GM12878 (cell line): ENCODE measurements around the gene PISD. TPM values are rescaled to one million over a fixed set of nuclear protein-coding genes. Genes with fewer than 3 reads are reported as not detected.

Source experiments
- ATAC-seq: fragments of 200-7000 bp; cut with Tn5 transposase; 3 replicates; pipeline ENCODE4 v1.9.1; 2020; ENCODE audit warnings: mild to moderate bottlenecking, moderate library complexity
- BruUV-seq: library from RNA; stranded (reverse); fragments of 400-500 nt; replicated peaks from 2 replicates; lab custom pipeline; 2021; lab: Mats Ljungman, UMichigan
- CTCF ChIA-PET: fragments of 300-600 bp; sonication (Branson Sonifier 250); formaldehyde crosslinking; extraction: SDS; loops from one replicate; lab custom pipeline; 2021; ENCODE audit warnings: inconsistent platforms; lab: Yijun Ruan, JAX
- POLR2A ChIA-PET: fragments of 350-600 bp; formaldehyde crosslinking; extraction: SDS; loops from one replicate; lab custom pipeline; 2021; ENCODE audit warnings: inconsistent platforms; lab: Charles Lee
- RAD21 ChIA-PET: fragments of 300-600 bp; sonication (Branson Sonifier 250); formaldehyde crosslinking; loops from one replicate; lab custom pipeline; 2023; ENCODE audit warnings: antibody characterized with exemption; ENCODE audit not compliant: unreplicated experiment; lab: Charles Lee
- SMC1A ChIA-PET: fragments of 300-600 bp; sonication (Branson Sonifier 250); formaldehyde crosslinking; loops from one replicate; lab custom pipeline; 2023; ENCODE audit not compliant: unreplicated experiment, uncharacterized antibody; lab: Charles Lee
- DNase-seq: peaks from one replicate; pipeline ENCODE4 v3.0.0-alpha.2; 2011; ENCODE audit warnings: low read depth, low spot score
- FAIRE-seq: peaks from 3 replicates; lab custom pipeline; 2011; peaks lifted over from hg19 to GRCh38; lab: Jason Lieb, UNC
- H2AFZ ChIP-seq: 2 replicates; pipeline ENCODE4 v1.6.0; 2011; ENCODE audit warnings: low read depth, low read length, control low read depth; ENCODE audit not compliant: control insufficient read depth
- H3K27ac ChIP-seq: 2 replicates; pipeline ENCODE4 v1.5.1; 2011; ENCODE audit warnings: control low read depth; ENCODE audit not compliant: control insufficient read depth, insufficient read depth
- H3K27me3 ChIP-seq, 2 experiments: replicated peaks in 1 of 2; 2 replicates each; pipeline versions ENCODE4 v1.6.0 to v1.6.1; 2011; ENCODE audit warnings: low read length in 1 of 2; ENCODE audit not compliant: control insufficient read depth in 2 of 2, insufficient read depth in 2 of 2
- H3K36me3 ChIP-seq, 2 experiments: 2 replicates each; pipeline ENCODE4 v1.5.1; 2011; ENCODE audit warnings: low read length in 1 of 2; ENCODE audit not compliant: control insufficient read depth in 2 of 2, insufficient read depth in 2 of 2
- H3K4me1 ChIP-seq: 2 replicates; pipeline ENCODE4 v1.6.1; 2011; ENCODE audit warnings: mild to moderate bottlenecking, low read length, moderate library complexity, mixed read lengths; ENCODE audit not compliant: control insufficient read depth, insufficient read depth
- H3K4me2 ChIP-seq: 2 replicates; pipeline ENCODE4 v1.6.0; 2011; ENCODE audit warnings: control low read depth; ENCODE audit not compliant: control insufficient read depth, insufficient read depth
- H3K4me3 ChIP-seq: fragments of 200-600 bp; sonication (generic); 2 replicates; pipeline ENCODE4 v1.5.1; 2016
- H3K79me2 ChIP-seq: 2 replicates; pipeline ENCODE4 v1.6.0; 2011; ENCODE audit warnings: low read length; ENCODE audit not compliant: control insufficient read depth, insufficient read depth
- H3K9ac ChIP-seq: 2 replicates; pipeline ENCODE4 v1.8.0; 2011; ENCODE audit warnings: low read length, control low read depth, mixed read lengths; ENCODE audit not compliant: control insufficient read depth, insufficient read depth
- H3K9me3 ChIP-seq: replicated peaks from 3 replicates; pipeline ENCODE4 v1.5.1; 2011; ENCODE audit warnings: mild to moderate bottlenecking, low read length; ENCODE audit not compliant: control insufficient read depth, insufficient read depth
- H4K20me1 ChIP-seq: 2 replicates; pipeline ENCODE4 v1.6.0; 2011; ENCODE audit not compliant: control insufficient read depth, insufficient read depth
- ATF7 ChIP-seq: fragments of 450-650 bp; IDR thresholded peaks from 2 replicates; pipeline ENCODE4 v1.6.1; 2016; ENCODE audit warnings: low read depth, mild to moderate bottlenecking
- EGR1 ChIP-seq, 2 experiments: IDR thresholded peaks; 1 replicate in 1 of 2; 2 replicates in 1 of 2; pipeline ENCODE4 v1.6.1; 2011 to 2012; ENCODE audit warnings: low read depth in 2 of 2, low read length in 2 of 2, borderline replicate concordance in 1 of 2, mild to moderate bottlenecking in 1 of 2, moderate library complexity in 1 of 2
- HDAC2 ChIP-seq: fragments of 200-600 bp; sonication (generic); IDR thresholded peaks from 2 replicates; pipeline ENCODE4 v1.6.1; 2017
- JUND ChIP-seq: IDR thresholded peaks from 2 replicates; pipeline ENCODE4 v1.6.1; 2012; ENCODE audit warnings: low read depth, mild to moderate bottlenecking, low read length, improper control_type of control experiment, moderate library complexity
- KAT2A ChIP-seq: conservative IDR thresholded peaks from 2 replicates; pipeline ENCODE4 v1.6.1; 2011; ENCODE audit warnings: low read depth, low read length; ENCODE audit not compliant: control insufficient read depth
- NFXL1 ChIP-seq: fragments of 450-650 bp; IDR thresholded peaks from 2 replicates; pipeline ENCODE4 v1.6.1; 2017; ENCODE audit warnings: antibody characterized with exemption, mild to moderate bottlenecking, borderline replicate concordance
- NR2C1 ChIP-seq: fragments of 450-650 bp; IDR thresholded peaks from 2 replicates; pipeline ENCODE4 v1.6.1; 2017; ENCODE audit warnings: antibody characterized with exemption, mild to moderate bottlenecking, moderate library complexity
- SMAD5 ChIP-seq: IDR thresholded peaks from 2 replicates; pipeline ENCODE4 v1.6.1; 2016; ENCODE audit warnings: antibody characterized with exemption, low read depth
- SMARCA5 ChIP-seq: fragments of 450-650 bp; IDR thresholded peaks from 2 replicates; pipeline ENCODE4 v1.6.1; 2017; ENCODE audit warnings: mild to moderate bottlenecking
- WGBS: methylation state at CpG from one replicate; pipeline ENCODE4 v1.1.6; 2016; ENCODE audit warnings: low lambda C conversion rate; ENCODE audit not compliant: insufficient replicate concordance, insufficient coverage; ENCODE audit errors: missing lambda C conversion rate; 5-methylcytosine and 5-hydroxymethylcytosine counted together
- in situ Hi-C: fragments of 300-500 bp; cut with MboI; formaldehyde crosslinking; loops from 9 replicates; pipeline ENCODE4 v1.14.3; 2018; ENCODE audit warnings: mixed read lengths
- intact Hi-C: fragments of 100-400 bp; cut with micrococcal nuclease; formaldehyde crosslinking; loops from one replicate; pipeline ENCODE4 v1.14.2; 2022; ENCODE audit not compliant: unreplicated experiment
- polyA plus RNA-seq, 11 experiments: library from polyadenylated mRNA; depleted of rRNA in 4 of 11; unstranded in 6 of 11; stranded (reverse) in 5 of 11; fragments of >200 nt; fragmentation: Nextera tagmentation in 4 of 11; fragmentation: Illumina TruSeq in 1 of 11; extraction: Ambion mirVana in 4 of 11; extraction: Trizol in 1 of 11; gene quantifications; 1 replicate in 1 of 11; 2 replicates in 10 of 11; pipeline versions ENCODE4 v1.2.1 to v1.2.3, GENCODE V29; 2011 to 2016; ENCODE audit warnings: inconsistent platforms in 2 of 11, missing spikeins in 2 of 11, low read depth in 1 of 11
- total RNA-seq, 4 experiments: library from RNA; depleted of rRNA in 3 of 4; stranded (reverse); fragments of >200 nt in 3 of 4; fragmentation: Illumina TruSeq in 1 of 4; extraction: Trizol in 1 of 4; gene quantifications; 2 replicates each; pipeline versions ENCODE4 v1.2.1 to v1.2.3, GENCODE V29; 2013 to 2021
- TF ChIP-seq, protein P1 (sequence below): fragments of 450-650 bp; IDR thresholded peaks from 2 replicates; pipeline ENCODE4 v1.6.1; 2018; ENCODE audit warnings: borderline replicate concordance, mild to moderate bottlenecking; ENCODE audit not compliant: partially characterized antibody
- TF ChIP-seq, protein P2 (sequence below): IDR thresholded peaks from 2 replicates; pipeline ENCODE4 v1.6.1; 2011; ENCODE audit warnings: borderline replicate concordance, low read depth, mild to moderate bottlenecking, moderate library complexity, mixed read lengths, low read length; ENCODE audit not compliant: insufficient read depth; ENCODE audit errors: extremely low read length

Gene PISD
- total and polyA plus RNA-seq, 10 of the 15 experiments (the other 5 are each of a cell fraction or from before 2014, with no cell fraction given) = 25.8 to 62.7 (median 45.8) TPM

DNA sequence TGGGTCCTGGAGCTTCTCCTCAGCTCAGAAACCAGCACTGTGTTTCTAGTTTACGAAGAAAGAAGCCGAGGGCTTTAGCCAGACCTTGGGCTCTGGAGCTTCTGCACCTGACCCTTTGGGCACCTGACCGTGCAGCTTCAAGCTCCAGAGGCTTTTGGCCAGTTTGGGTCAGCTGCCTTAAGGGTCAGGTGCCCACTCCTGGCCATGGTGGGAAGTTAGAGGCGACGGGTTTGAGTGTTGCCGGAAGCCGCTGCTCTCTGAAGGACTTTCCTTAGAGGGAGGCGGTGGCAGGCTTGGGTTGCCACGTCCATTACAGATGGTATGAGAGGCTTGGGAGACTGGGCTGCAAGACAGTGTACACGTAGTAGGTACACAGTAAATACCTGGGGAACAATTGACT, 52.3 kb downstream of the PISD start:
- Histone ChIP-seq H3K4me1 (no peaks in the 10 kb centered on the region), H3K4me2 (no peak overlapping the region), H4K20me1 (no peaks in the 10 kb centered on the region), H3K79me2 (no peaks in the 10 kb centered on the region), H3K27ac (no peak overlapping the region), H3K27me3 (no peaks in the 10 kb centered on the region), H3K9me3 (no peaks in the 10 kb centered on the region), H3K9ac (no peak overlapping the region), H3K36me3 (peaks cover 10 to 28% of the 10 kb centered on the region in 2 experiments), H3K4me3 (no peak overlapping the region), H2AFZ (no peak overlapping the region)
- ATAC-seq (no peak), DNase-seq (no peak), FAIRE-seq (no peak)
- POLR2A ChIA-PET = interaction anchor here (0.6 to 1.3 kb wide), 3 partner anchors 24 to 235 kb away, joined by 3 to 4 read pairs (median 4); no protein-coding TSS in a partner anchor
- TF ChIP-seq EGR1 (IDR thresholded peaks at IDR 0.05; ENCODE audit: borderline replicate concordance in 1 of 2, low read depth in 2 of 2, low read length in 2 of 2) (no peak), ATF7 (no peak), KAT2A (no peak), HDAC2 (no peak), JUND (no peak), NFXL1 (no peak), NR2C1 (no peak), SMAD5 (no peak), SMARCA5 (no peak)
- TF ChIP-seq, protein P1, sequence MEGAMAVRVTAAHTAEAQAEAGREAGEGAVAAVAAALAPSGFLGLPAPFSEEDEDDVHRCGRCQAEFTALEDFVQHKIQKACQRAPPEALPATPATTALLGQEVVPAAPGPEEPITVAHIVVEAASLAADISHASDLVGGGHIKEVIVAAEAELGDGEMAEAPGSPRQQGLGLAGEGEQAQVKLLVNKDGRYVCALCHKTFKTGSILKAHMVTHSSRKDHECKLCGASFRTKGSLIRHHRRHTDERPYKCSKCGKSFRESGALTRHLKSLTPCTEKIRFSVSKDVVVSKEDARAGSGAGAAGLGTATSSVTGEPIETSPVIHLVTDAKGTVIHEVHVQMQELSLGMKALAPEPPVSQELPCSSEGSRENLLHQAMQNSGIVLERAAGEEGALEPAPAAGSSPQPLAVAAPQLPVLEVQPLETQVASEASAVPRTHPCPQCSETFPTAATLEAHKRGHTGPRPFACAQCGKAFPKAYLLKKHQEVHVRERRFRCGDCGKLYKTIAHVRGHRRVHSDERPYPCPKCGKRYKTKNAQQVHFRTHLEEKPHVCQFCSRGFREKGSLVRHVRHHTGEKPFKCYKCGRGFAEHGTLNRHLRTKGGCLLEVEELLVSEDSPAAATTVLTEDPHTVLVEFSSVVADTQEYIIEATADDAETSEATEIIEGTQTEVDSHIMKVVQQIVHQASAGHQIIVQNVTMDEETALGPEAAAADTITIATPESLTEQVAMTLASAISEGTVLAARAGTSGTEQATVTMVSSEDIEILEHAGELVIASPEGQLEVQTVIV = no peak
- TF ChIP-seq, protein P2, sequence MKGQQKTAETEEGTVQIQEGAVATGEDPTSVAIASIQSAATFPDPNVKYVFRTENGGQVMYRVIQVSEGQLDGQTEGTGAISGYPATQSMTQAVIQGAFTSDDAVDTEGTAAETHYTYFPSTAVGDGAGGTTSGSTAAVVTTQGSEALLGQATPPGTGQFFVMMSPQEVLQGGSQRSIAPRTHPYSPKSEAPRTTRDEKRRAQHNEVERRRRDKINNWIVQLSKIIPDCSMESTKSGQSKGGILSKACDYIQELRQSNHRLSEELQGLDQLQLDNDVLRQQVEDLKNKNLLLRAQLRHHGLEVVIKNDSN = no peak
- CTCF ChIA-PET = interaction anchor here (0.9 kb wide), 2 partner anchors 13 to 53 kb away, joined by 3 read pairs; no protein-coding TSS in a partner anchor
- in situ Hi-C loops (no loop called here), intact Hi-C loops (no loop called here)
- 82% methylated on average over 10 of the region's 10 CpGs for WGBS
- RAD21 ChIA-PET = no interaction called here
- SMC1A ChIA-PET = no interaction called here
- no TSS peak for BruUV-seq
